D721Med (cell line): ENCODE measurements around the gene SCYL2.
A peak's percentile ranks its signal among the peaks of the same experiment; 100 is the strongest.
"Not testable (repeated sequence)": the region's sequence is repeated elsewhere in the genome, so short reads cannot be mapped to it uniquely, and the experiment has no call there.

Experiments used
- DNase-seq: peaks from one replicate; pipeline ENCODE4 v3.0.0; 2011; ENCODE audit warnings: low spot score; ENCODE audit not compliant: insufficient read length
- FAIRE-seq: peaks from 2 replicates; lab custom pipeline; 2011; peaks lifted over from hg19 to GRCh38; lab: Jason Lieb, UNC
- TF ChIP-seq, protein P1 (sequence below): IDR thresholded peaks from 2 replicates; pipeline ENCODE4 v1.5.1; 2012; ENCODE audit warnings: mild to moderate bottlenecking, control low read depth; ENCODE audit not compliant: insufficient read depth; ENCODE audit errors: missing control alignments

Gene SCYL2

GRCh38 chr12:100266835-100267602 is at the start of gene SCYL2, which contains the start of gene DEPDC4:
SCYL2 (plus strand) TSS chr12:100267177; CDS start chr12:100282971, 15,794 bp downstream.
DEPDC4 (minus strand) TSS chr12:100267079; CDS start chr12:100267076, 3 bp downstream.
- no peak for FAIRE-seq
- DNase-seq: peak; percentile 37
- TF ChIP-seq, protein P1, sequence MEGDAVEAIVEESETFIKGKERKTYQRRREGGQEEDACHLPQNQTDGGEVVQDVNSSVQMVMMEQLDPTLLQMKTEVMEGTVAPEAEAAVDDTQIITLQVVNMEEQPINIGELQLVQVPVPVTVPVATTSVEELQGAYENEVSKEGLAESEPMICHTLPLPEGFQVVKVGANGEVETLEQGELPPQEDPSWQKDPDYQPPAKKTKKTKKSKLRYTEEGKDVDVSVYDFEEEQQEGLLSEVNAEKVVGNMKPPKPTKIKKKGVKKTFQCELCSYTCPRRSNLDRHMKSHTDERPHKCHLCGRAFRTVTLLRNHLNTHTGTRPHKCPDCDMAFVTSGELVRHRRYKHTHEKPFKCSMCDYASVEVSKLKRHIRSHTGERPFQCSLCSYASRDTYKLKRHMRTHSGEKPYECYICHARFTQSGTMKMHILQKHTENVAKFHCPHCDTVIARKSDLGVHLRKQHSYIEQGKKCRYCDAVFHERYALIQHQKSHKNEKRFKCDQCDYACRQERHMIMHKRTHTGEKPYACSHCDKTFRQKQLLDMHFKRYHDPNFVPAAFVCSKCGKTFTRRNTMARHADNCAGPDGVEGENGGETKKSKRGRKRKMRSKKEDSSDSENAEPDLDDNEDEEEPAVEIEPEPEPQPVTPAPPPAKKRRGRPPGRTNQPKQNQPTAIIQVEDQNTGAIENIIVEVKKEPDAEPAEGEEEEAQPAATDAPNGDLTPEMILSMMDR: no peak

DNA sequence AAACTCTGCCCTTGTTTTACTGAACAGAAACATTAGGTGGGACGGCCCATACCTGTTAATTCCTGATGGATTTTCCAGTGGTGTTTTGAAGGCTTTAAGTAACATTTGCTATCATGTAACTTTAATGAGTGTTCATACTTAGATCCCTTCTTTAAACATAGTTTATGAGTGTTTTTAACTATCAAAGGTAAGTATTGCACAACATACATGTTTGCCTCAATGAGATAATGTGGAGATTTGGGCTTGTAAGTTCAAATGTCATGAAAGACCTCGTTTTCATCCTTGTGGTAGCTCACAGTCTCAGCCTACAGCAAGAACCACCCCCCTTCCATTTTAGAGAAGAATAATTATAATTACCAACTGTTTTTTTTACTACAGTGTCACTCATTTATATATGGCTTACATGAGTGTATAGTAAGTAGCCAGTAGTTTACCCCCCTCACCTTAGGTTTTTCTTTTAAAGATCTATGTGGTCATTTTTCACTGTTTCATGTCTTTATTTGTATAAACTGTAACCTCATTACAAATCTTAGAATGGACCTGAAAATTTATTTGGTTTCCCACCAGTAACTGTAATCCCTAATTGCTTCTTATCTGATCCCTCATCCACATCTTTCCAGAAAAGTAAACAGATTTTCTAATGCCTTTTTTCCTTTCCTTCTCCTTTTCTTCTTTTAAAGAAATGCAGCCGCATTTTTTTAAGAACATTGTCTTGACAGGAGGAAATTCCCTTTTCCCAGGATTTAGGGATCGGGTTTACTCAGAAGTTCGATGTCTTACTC is 47.5 kb upstream of the SCYL2 start:
- FAIRE-seq (no peak), DNase-seq (no peak)
- TF ChIP-seq, protein P1: no peak

GRCh38 chr12:100221523-100221922 is 45.5 kb upstream of the SCYL2 start:
- TF ChIP-seq, protein P1: no peak
- FAIRE-seq (no peak), DNase-seq (no peak)

GRCh38 chr12:100222173-100222572 is 44.8 kb upstream of the SCYL2 start:
- not testable (repeated sequence) for FAIRE-seq, DNase-seq

DNA sequence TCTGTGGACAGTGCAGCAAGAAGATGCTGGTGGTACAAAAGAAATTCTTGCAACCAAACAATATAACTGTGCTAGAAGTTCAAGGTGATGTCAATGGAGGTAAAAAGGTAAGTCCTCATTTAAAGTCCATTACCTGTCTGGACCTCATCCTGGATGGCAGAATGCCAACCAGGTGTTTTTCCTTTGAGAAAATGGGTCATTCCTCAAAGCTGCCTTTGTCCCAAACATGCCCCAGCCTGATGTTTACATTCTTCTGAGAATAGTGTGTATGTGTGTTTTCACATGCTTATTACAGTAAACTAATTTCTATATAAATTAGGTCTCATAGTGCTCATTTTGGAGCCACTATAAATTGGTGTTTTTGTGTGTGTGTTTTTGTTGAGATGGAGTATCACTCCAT is 41.5 kb upstream of the SCYL2 start:
- TF ChIP-seq, protein P1: no peak
- DNase-seq: no peak
- no peak for FAIRE-seq

- TF ChIP-seq, protein P1: peak; percentile 38
- FAIRE-seq (no peak), DNase-seq (no peak)
These were observed 37.8 kb upstream of the SCYL2 start for GRCh38 chr12:100229036-100229635.

- FAIRE-seq (no peak), DNase-seq (no peak)
These were observed 37.1 kb upstream of the SCYL2 start for GRCh38 chr12:100229876-100230275.

GRCh38 chr12:100231873-100232272 is 35.1 kb upstream of the SCYL2 start:
- DNase-seq, FAIRE-seq: not testable (repeated sequence)

More at GRCh38 chr12:100229876-100230275, 37.1 kb upstream of the SCYL2 start:
- TF ChIP-seq, protein P1: no peak
